Left lung (tissue), 10 donors: Measurements from ENCODE around the gene PTPRT. TPM values are rescaled to one million over a fixed set of nuclear protein-coding genes. Genes with fewer than 3 reads are reported as not detected.

ENCODE experiments used
- ATAC-seq: fragments of 200-7000 bp; cut with Tn5 transposase; one replicate; pipeline ENCODE4 v1.9.1; 2020; ENCODE audit warnings: moderate library complexity
- DNase-seq, 4 donors: peaks; one replicate each; pipeline ENCODE4 v3.0.0-alpha.2; 2013 to 2020
- H3K27ac ChIP-seq, 2 donors: fragments of 200-600 bp; sonication (generic) in 1 of 2; one replicate each; pipeline versions ENCODE4 v1.5.0 to v1.8.0; 2020 to 2021
- H3K27me3 ChIP-seq, 2 donors: fragments of 200-600 bp; sonication (generic) in 1 of 2; one replicate each; pipeline versions ENCODE4 v1.5.0 to v1.8.0; 2020 to 2021
- H3K36me3 ChIP-seq, 2 donors: fragments of 200-600 bp; sonication (generic) in 1 of 2; one replicate each; pipeline versions ENCODE4 v1.5.0 to v1.8.0; 2020 to 2021
- H3K4me1 ChIP-seq, 2 donors: fragments of 200-600 bp; one replicate each; pipeline ENCODE4 v1.8.0; 2021
- H3K4me3 ChIP-seq, 2 donors: fragments of 200-600 bp; sonication (generic) in 1 of 2; one replicate each; pipeline versions ENCODE4 v1.5.0 to v1.8.0; 2020 to 2021; ENCODE audit warnings: mild to moderate bottlenecking in 1 of 2
- H3K9me3 ChIP-seq, 2 donors: fragments of 200-600 bp; sonication (generic) in 1 of 2; one replicate each; pipeline versions ENCODE4 v1.5.0 to v1.8.0; 2020 to 2021
- intact Hi-C, 2 donors: fragments of 100-400 bp; cut with DNase I; formaldehyde crosslinking; loops; one replicate each; pipeline versions ENCODE4 v1.11.2 to v1.14.2; 2022
- polyA plus RNA-seq, 6 donors: library from polyadenylated mRNA; unstranded; fragments of 120-200 nt; gene quantifications; one replicate each; pipeline ENCODE4 v1.2.1, GENCODE V29; 2013; ENCODE audit not compliant: insufficient read length in 6 of 6
- total RNA-seq, 2 donors: library from RNA; stranded (reverse); fragmentation: NEBNext Ultra II Directional; extraction: Animal tissue kit (Norgen Biotek cat#: 25700); gene quantifications; one replicate each; pipeline ENCODE4 v1.2.1, GENCODE V29; 2021
- TF ChIP-seq, protein P1 (sequence below), 2 donors: fragments of 200-600 bp; sonication (generic) in 1 of 2; IDR thresholded peaks; one replicate each; pipeline versions ENCODE4 v1.5.0 to v1.8.0; 2021; ENCODE audit warnings: antibody characterized with exemption in 2 of 2
- donor health status: DM: no; HTN: yes; CAD: no.
- donor health status: DM: no; HTN: no; CAD: no.

PTPRT gene
- total and polyA plus RNA-seq, 8 donors, result 0.15 to 2.9 (median 1.4) TPM

GRCh38 chr20:42435230-42435629, 754.5 kb downstream of the PTPRT start:
- no peak overlapping the region for H3K4me3 ChIP-seq
- no peak overlapping the region for H3K27ac ChIP-seq
- intact Hi-C loops, result loop anchor here in 1 of 2 donors (10.0 kb wide), 1 partner anchor 730 kb away; no protein-coding TSS in a partner anchor

GRCh38 chr20:42432496-42433334, 757.0 kb downstream of the PTPRT start:
- Histone ChIP-seq H3K27me3 (no peaks in the 10 kb centered on the region), H3K4me3 (no peak overlapping the region), H3K9me3 (no peaks in the 10 kb centered on the region), H3K36me3 (no peaks in the 10 kb centered on the region), H3K4me1 (no peaks in the 10 kb centered on the region), H3K27ac (peak overlapping the region in 1 of 2 donors; percentile 3)
- intact Hi-C loops, result loop anchor here in 1 of 2 donors (10.0 kb wide), 1 partner anchor 732 kb away; no protein-coding TSS in a partner anchor
- ATAC-seq (peak; percentile 59), DNase-seq (peak in 2 of 4 donors; percentile 19 to 30)
- TF ChIP-seq, protein P1, sequence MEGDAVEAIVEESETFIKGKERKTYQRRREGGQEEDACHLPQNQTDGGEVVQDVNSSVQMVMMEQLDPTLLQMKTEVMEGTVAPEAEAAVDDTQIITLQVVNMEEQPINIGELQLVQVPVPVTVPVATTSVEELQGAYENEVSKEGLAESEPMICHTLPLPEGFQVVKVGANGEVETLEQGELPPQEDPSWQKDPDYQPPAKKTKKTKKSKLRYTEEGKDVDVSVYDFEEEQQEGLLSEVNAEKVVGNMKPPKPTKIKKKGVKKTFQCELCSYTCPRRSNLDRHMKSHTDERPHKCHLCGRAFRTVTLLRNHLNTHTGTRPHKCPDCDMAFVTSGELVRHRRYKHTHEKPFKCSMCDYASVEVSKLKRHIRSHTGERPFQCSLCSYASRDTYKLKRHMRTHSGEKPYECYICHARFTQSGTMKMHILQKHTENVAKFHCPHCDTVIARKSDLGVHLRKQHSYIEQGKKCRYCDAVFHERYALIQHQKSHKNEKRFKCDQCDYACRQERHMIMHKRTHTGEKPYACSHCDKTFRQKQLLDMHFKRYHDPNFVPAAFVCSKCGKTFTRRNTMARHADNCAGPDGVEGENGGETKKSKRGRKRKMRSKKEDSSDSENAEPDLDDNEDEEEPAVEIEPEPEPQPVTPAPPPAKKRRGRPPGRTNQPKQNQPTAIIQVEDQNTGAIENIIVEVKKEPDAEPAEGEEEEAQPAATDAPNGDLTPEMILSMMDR (IDR thresholded peaks at IDR 0.05), result no peak

More at GRCh38 chr20:42435230-42435629, 754.5 kb downstream of the PTPRT start:
- Histone ChIP-seq H3K9me3 (no peaks in the 10 kb centered on the region), H3K4me1 (no peaks in the 10 kb centered on the region), H3K27me3 (no peaks in the 10 kb centered on the region), H3K36me3 (no peaks in the 10 kb centered on the region)
- TF ChIP-seq, protein P1 (IDR thresholded peaks at IDR 0.05), result no peak
- ATAC-seq, result no peak
- no peak for DNase-seq

- DNase-seq (no peak), ATAC-seq (no peak)
- TF ChIP-seq, protein P1 (IDR thresholded peaks at IDR 0.05), result no peak
- H3K4me1 ChIP-seq, result no peaks in the 10 kb centered on the region
- no peak overlapping the region for H3K27ac ChIP-seq
- H3K9me3 ChIP-seq, result peaks cover 0 to 2% of the 10 kb centered on the region in 2 donors
- intact Hi-C loops, result loop anchor here in 1 of 2 donors (10.0 kb wide), 1 partner anchor 734 kb away; no protein-coding TSS in a partner anchor
- H3K27me3 ChIP-seq, result no peaks in the 10 kb centered on the region
- no peaks in the 10 kb centered on the region for H3K36me3 ChIP-seq
- H3K4me3 ChIP-seq, result no peak overlapping the region
Observed at GRCh38 chr20:42430598-42430997, 759.1 kb downstream of the PTPRT start.

- Histone ChIP-seq H3K9me3 (peaks cover 0 to 2% of the 10 kb centered on the region in 2 donors), H3K36me3 (no peaks in the 10 kb centered on the region), H3K27ac (no peak overlapping the region), H3K4me1 (no peaks in the 10 kb centered on the region), H3K4me3 (no peak overlapping the region), H3K27me3 (no peaks in the 10 kb centered on the region)
- TF ChIP-seq, protein P1 (IDR thresholded peaks at IDR 0.05), result no peak
- intact Hi-C loops, result loop anchor here in 1 of 2 donors (10.0 kb wide), 1 partner anchor 735 kb away; no protein-coding TSS in a partner anchor
- peak; percentile 23 for ATAC-seq
- DNase-seq, result no peak
Observed at GRCh38 chr20:42429761-42430458, 759.8 kb downstream of the PTPRT start.
